Islet of Langerhans (tissue), 1 donor: Measurements from ENCODE around the gene HMCN1.

Experiments used
- FAIRE-seq: peaks from one replicate; lab custom pipeline; 2011; peaks lifted over from hg19 to GRCh38; lab: Jason Lieb, UNC

HMCN1 gene

GRCh38 chr1:186033847-186034271 lies 299.7 kb downstream of the HMCN1 start:
- no peak for FAIRE-seq

- FAIRE-seq = no peak
These were observed 308.0 kb downstream of the HMCN1 start for GRCh38 chr1:186042230-186042629.

- no peak for FAIRE-seq
These were observed 309.1 kb downstream of the HMCN1 start for GRCh38 chr1:186043296-186043695.

- no peak for FAIRE-seq
These were observed 310.0 kb downstream of the HMCN1 start for GRCh38 chr1:186044079-186044685.

- FAIRE-seq = no peak
These were observed 312.4 kb downstream of the HMCN1 start for GRCh38 chr1:186046437-186047211.

GRCh38 chr1:186050360-186050759 lies 316.2 kb downstream of the HMCN1 start:
- FAIRE-seq = no peak

GRCh38 chr1:186054003-186054402 lies 319.8 kb downstream of the HMCN1 start:
- no peak for FAIRE-seq

GRCh38 chr1:186054932-186055331 lies 320.7 kb downstream of the HMCN1 start:
- FAIRE-seq = no peak

GRCh38 chr1:186055846-186056245 lies 321.7 kb downstream of the HMCN1 start:
- no peak for FAIRE-seq

- FAIRE-seq = no peak
These were observed 322.9 kb downstream of the HMCN1 start for GRCh38 chr1:186057086-186057485.

GRCh38 chr1:186059311-186059710 lies 325.1 kb downstream of the HMCN1 start:
- FAIRE-seq = no peak

GRCh38 chr1:186059752-186060151 lies 325.6 kb downstream of the HMCN1 start:
- no peak for FAIRE-seq

- no peak for FAIRE-seq
These were observed 326.0 kb downstream of the HMCN1 start for GRCh38 chr1:186060226-186060625.

- FAIRE-seq = no peak
These were observed 329.0 kb downstream of the HMCN1 start for GRCh38 chr1:186063091-186063657.

GRCh38 chr1:186066411-186066810 lies 332.2 kb downstream of the HMCN1 start:
- no peak for FAIRE-seq

GRCh38 chr1:186073697-186074096 lies 339.5 kb downstream of the HMCN1 start:
- no peak for FAIRE-seq

- no peak for FAIRE-seq
These were observed 341.8 kb downstream of the HMCN1 start for GRCh38 chr1:186076006-186076405.

GRCh38 chr1:186078245-186078644 lies 344.1 kb downstream of the HMCN1 start:
- FAIRE-seq = no peak

GRCh38 chr1:186079084-186079684 lies 345.0 kb downstream of the HMCN1 start:
- FAIRE-seq = no peak

GRCh38 chr1:186082235-186082937 lies 348.2 kb downstream of the HMCN1 start:
- FAIRE-seq = peak; percentile 68

GRCh38 chr1:186086583-186086982 lies 352.4 kb downstream of the HMCN1 start:
- no peak for FAIRE-seq

GRCh38 chr1:186089940-186090339 lies 355.7 kb downstream of the HMCN1 start:
- no peak for FAIRE-seq
